HG02588 (cell line): ENCODE results near the gene MYOCOS.
A peak's percentile ranks its signal among the peaks of the same experiment; 100 is the strongest.

Experiments used
- ATAC-seq: cut with Tn5 transposase; IDR thresholded peaks from one replicate; pipeline ENCODE4 v1.9.1; 2021; ENCODE audit warnings: mild to moderate bottlenecking, moderate library complexity; ENCODE audit not compliant: unreplicated experiment

MYOCOS gene

GRCh38 chr1:171623651-171624331 lies 1.7 kb downstream of the MYOCOS start:
- ATAC-seq, result no peak

GRCh38 chr1:171625225-171625624 lies 3.2 kb downstream of the MYOCOS start:
- no peak for ATAC-seq

- ATAC-seq, result no peak
Observed at GRCh38 chr1:171627020-171627419, 5.0 kb downstream of the MYOCOS start.

GRCh38 chr1:171628225-171628624 lies 6.2 kb downstream of the MYOCOS start:
- no peak for ATAC-seq

- no peak for ATAC-seq
Observed at GRCh38 chr1:171635661-171636060, 13.6 kb downstream of the MYOCOS start.

- ATAC-seq, result no peak
Observed at GRCh38 chr1:171636141-171636540, 14.1 kb downstream of the MYOCOS start.

GRCh38 chr1:171637928-171638576 lies 16.0 kb downstream of the MYOCOS start:
- no peak for ATAC-seq

GRCh38 chr1:171640225-171640624 lies 18.2 kb downstream of the MYOCOS start:
- ATAC-seq, result no peak

GRCh38 chr1:171641076-171641864 lies 19.2 kb downstream of the MYOCOS start:
- no peak for ATAC-seq

GRCh38 chr1:171642197-171642596 lies 20.2 kb downstream of the MYOCOS start:
- no peak for ATAC-seq

- no peak for ATAC-seq
Observed at GRCh38 chr1:171643156-171643555, 21.1 kb downstream of the MYOCOS start.

GRCh38 chr1:171644805-171645483 lies 22.9 kb downstream of the MYOCOS start:
- no peak for ATAC-seq

GRCh38 chr1:171645553-171646248 lies 23.7 kb downstream of the MYOCOS start:
- ATAC-seq, result no peak

GRCh38 chr1:171646249-171646560 lies 24.2 kb downstream of the MYOCOS start:
- ATAC-seq, result no peak

GRCh38 chr1:171652234-171652822 lies 30.3 kb downstream of the MYOCOS start, which contains the start of gene MYOC:
MYOC (minus strand) TSS chr1:171652688; CDS start chr1:171652611, 77 bp downstream.
- ATAC-seq, result no peak

GRCh38 chr1:171653796-171654195 lies 31.8 kb downstream of the MYOCOS start:
- no peak for ATAC-seq

GRCh38 chr1:171654201-171654941 lies 32.3 kb downstream of the MYOCOS start:
- no peak for ATAC-seq

GRCh38 chr1:171654942-171655745 lies 33.1 kb downstream of the MYOCOS start:
- ATAC-seq, result peak; percentile 66

GRCh38 chr1:171655746-171656116 lies 33.7 kb downstream of the MYOCOS start:
- peak; percentile 19 for ATAC-seq
